ENCODE data around the gene LRRN3.

Gene LRRN3

DNA sequence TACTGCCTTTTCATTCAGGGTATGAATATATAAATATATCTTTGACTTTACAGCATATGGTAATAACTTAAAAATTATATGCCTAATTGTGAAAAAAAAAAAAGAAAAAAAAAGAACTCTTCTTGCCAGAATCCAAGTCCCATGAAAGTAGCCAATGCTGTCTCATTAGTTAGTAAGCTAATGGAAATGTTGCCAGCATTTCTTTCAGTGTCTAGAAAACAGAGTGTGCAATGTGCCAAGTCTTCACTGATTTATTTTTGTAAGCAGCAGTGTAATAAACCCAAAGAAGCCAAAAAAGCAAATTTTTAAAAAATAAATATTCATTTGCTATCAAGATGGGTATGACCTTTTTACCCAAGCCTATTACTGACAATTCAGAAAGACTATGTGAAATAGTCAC lies 31.1 kb upstream of the LRRN3 start:
- H3K9ac ChIP-seq (ENCODE audit: low read length), result no peak overlapping the region
- no peak overlapping the region for H3K4ac ChIP-seq (ENCODE audit: low read depth, low read length)
- no peak overlapping the region for H3K27ac ChIP-seq (ENCODE audit: low read depth, low read length)
- H2BK120ac ChIP-seq (ENCODE audit: low read depth, low read length), result no peak overlapping the region
- H4K5ac ChIP-seq (ENCODE audit: low read length), result no peak overlapping the region
- H3K36me3 ChIP-seq (ENCODE audit: control insufficient read depth, insufficient read depth, low read length), result no peaks in the 10 kb centered on the region
- H3K27me3 ChIP-seq (ENCODE audit: insufficient read depth, low read length, poor library complexity), result no peaks in the 10 kb centered on the region
- H3K79me2 ChIP-seq (ENCODE audit: control insufficient read depth, insufficient read depth, low read length), result no peaks in the 10 kb centered on the region
- H3K79me1 ChIP-seq (ENCODE audit: low read length), result no peaks in the 10 kb centered on the region
- no peak overlapping the region for H2BK5ac ChIP-seq (ENCODE audit: low read length)
- H3K4me1 ChIP-seq (ENCODE audit: control insufficient read depth, low read depth, low read length), result no peaks in the 10 kb centered on the region
- no peak overlapping the region for H2AK5ac ChIP-seq (ENCODE audit: low read length)
- DNase-seq, result no peak
- no peak overlapping the region for H3K4me2 ChIP-seq (ENCODE audit: low read length)
- no peak overlapping the region for H4K8ac ChIP-seq (ENCODE audit: low read depth, low read length)
- no peak overlapping the region for H3K56ac ChIP-seq (ENCODE audit: low read length)
- no peak overlapping the region for H3K4me3 ChIP-seq (ENCODE audit: low read length)
- no peak overlapping the region for H3K23ac ChIP-seq (ENCODE audit: low read length)
- H3K18ac ChIP-seq (ENCODE audit: low read length), result no peak overlapping the region
- H2BK15ac ChIP-seq (replicated peaks; ENCODE audit: low read depth), result no peak overlapping the region

- Histone ChIP-seq H3K23ac (ENCODE audit: low read length) (no peak overlapping the region), H2BK5ac (ENCODE audit: low read length) (no peak overlapping the region), H3K4me1 (ENCODE audit: control insufficient read depth, low read depth, low read length) (no peaks in the 10 kb centered on the region), H2BK15ac (replicated peaks; ENCODE audit: low read depth) (no peak overlapping the region), H3K18ac (ENCODE audit: low read length) (no peak overlapping the region), H3K79me2 (ENCODE audit: control insufficient read depth, insufficient read depth, low read length) (no peaks in the 10 kb centered on the region), H3K4me2 (ENCODE audit: low read length) (no peak overlapping the region), H3K4ac (ENCODE audit: low read depth, low read length) (no peak overlapping the region), H2BK120ac (ENCODE audit: low read depth, low read length) (no peak overlapping the region), H3K9ac (ENCODE audit: low read length) (no peak overlapping the region), H3K4me3 (ENCODE audit: low read length) (no peak overlapping the region), H3K27ac (ENCODE audit: low read depth, low read length) (no peak overlapping the region), H3K27me3 (ENCODE audit: insufficient read depth, low read length, poor library complexity) (no peaks in the 10 kb centered on the region), H2AK5ac (ENCODE audit: low read length) (no peak overlapping the region), H3K56ac (ENCODE audit: low read length) (no peak overlapping the region), H4K8ac (ENCODE audit: low read depth, low read length) (no peak overlapping the region), H4K5ac (ENCODE audit: low read length) (no peak overlapping the region), H3K36me3 (ENCODE audit: control insufficient read depth, insufficient read depth, low read length) (no peaks in the 10 kb centered on the region), H3K79me1 (ENCODE audit: low read length) (no peaks in the 10 kb centered on the region)
- no CpG with 5 or more reads among the region's 1 CpG for WGBS (ENCODE audit: extremely low coverage, insufficient coverage, low lambda C conversion rate)
- DNase-seq, result no peak
These were observed 27.8 kb upstream of the LRRN3 start for GRCh38 chr7:111063166-111063565.

- Histone ChIP-seq H3K79me2 (ENCODE audit: control insufficient read depth, insufficient read depth, low read length) (no peaks in the 10 kb centered on the region), H3K18ac (ENCODE audit: low read length) (no peak overlapping the region), H4K5ac (ENCODE audit: low read length) (no peak overlapping the region), H3K4me2 (ENCODE audit: low read length) (no peak overlapping the region), H2BK120ac (ENCODE audit: low read depth, low read length) (no peak overlapping the region), H3K4ac (ENCODE audit: low read depth, low read length) (no peak overlapping the region), H2AK5ac (ENCODE audit: low read length) (no peak overlapping the region), H3K4me3 (ENCODE audit: low read length) (no peak overlapping the region), H3K56ac (ENCODE audit: low read length) (no peak overlapping the region), H3K4me1 (ENCODE audit: control insufficient read depth, low read depth, low read length) (no peaks in the 10 kb centered on the region), H3K23ac (ENCODE audit: low read length) (no peak overlapping the region), H3K27ac (ENCODE audit: low read depth, low read length) (no peak overlapping the region), H3K9ac (ENCODE audit: low read length) (no peak overlapping the region), H3K36me3 (ENCODE audit: control insufficient read depth, insufficient read depth, low read length) (no peaks in the 10 kb centered on the region), H3K27me3 (ENCODE audit: insufficient read depth, low read length, poor library complexity) (no peaks in the 10 kb centered on the region), H4K8ac (ENCODE audit: low read depth, low read length) (no peak overlapping the region), H2BK15ac (replicated peaks; ENCODE audit: low read depth) (no peak overlapping the region), H3K79me1 (ENCODE audit: low read length) (no peaks in the 10 kb centered on the region), H2BK5ac (ENCODE audit: low read length) (no peak overlapping the region)
- no CpG with 5 or more reads among the region's 4 CpGs for WGBS (ENCODE audit: extremely low coverage, insufficient coverage, low lambda C conversion rate)
- no peak for DNase-seq
These were observed 23.7 kb upstream of the LRRN3 start for GRCh38 chr7:111067251-111067650.

GRCh38 chr7:111067682-111068081 lies 23.2 kb upstream of the LRRN3 start:
- H3K4me3 ChIP-seq (ENCODE audit: low read length), result no peak overlapping the region
- no peak overlapping the region for H2BK15ac ChIP-seq (replicated peaks; ENCODE audit: low read depth)
- no peak overlapping the region for H3K4me2 ChIP-seq (ENCODE audit: low read length)
- no peaks in the 10 kb centered on the region for H3K27me3 ChIP-seq (ENCODE audit: insufficient read depth, low read length, poor library complexity)
- no peaks in the 10 kb centered on the region for H3K79me1 ChIP-seq (ENCODE audit: low read length)
- H2BK5ac ChIP-seq (ENCODE audit: low read length), result no peak overlapping the region
- H2AK5ac ChIP-seq (ENCODE audit: low read length), result no peak overlapping the region
- H4K5ac ChIP-seq (ENCODE audit: low read length), result no peak overlapping the region
- no CpG with 5 or more reads among the region's 2 CpGs for WGBS (ENCODE audit: extremely low coverage, insufficient coverage, low lambda C conversion rate)
- H3K36me3 ChIP-seq (ENCODE audit: control insufficient read depth, insufficient read depth, low read length), result no peaks in the 10 kb centered on the region
- H4K8ac ChIP-seq (ENCODE audit: low read depth, low read length), result no peak overlapping the region
- no peak for DNase-seq
- no peak overlapping the region for H3K23ac ChIP-seq (ENCODE audit: low read length)
- no peak overlapping the region for H3K18ac ChIP-seq (ENCODE audit: low read length)
- no peak overlapping the region for H2BK120ac ChIP-seq (ENCODE audit: low read depth, low read length)
- no peak overlapping the region for H3K4ac ChIP-seq (ENCODE audit: low read depth, low read length)
- no peak overlapping the region for H3K9ac ChIP-seq (ENCODE audit: low read length)
- H3K79me2 ChIP-seq (ENCODE audit: control insufficient read depth, insufficient read depth, low read length), result no peaks in the 10 kb centered on the region
- H3K4me1 ChIP-seq (ENCODE audit: control insufficient read depth, low read depth, low read length), result no peaks in the 10 kb centered on the region
- no peak overlapping the region for H3K56ac ChIP-seq (ENCODE audit: low read length)
- H3K27ac ChIP-seq (ENCODE audit: low read depth, low read length), result no peak overlapping the region

DNA sequence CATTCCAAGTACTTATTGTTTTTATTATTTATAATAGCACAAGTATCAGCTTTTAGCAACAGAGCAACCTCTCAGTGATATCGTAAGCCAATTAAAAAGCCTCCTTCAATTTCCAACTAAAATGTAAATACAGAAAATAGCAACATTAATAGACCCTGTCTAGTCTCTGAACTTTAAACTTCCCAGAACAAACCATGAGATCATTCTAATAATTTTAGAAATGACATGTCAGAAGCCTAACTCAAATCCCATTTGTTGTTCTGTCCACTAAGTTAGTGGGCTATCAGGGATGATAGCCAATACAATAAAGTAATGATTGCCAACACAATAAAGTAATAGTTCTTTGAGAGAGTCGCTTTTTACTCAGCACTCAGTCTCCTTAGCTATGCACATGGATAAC lies 22.3 kb upstream of the LRRN3 start:
- no peak overlapping the region for H3K9ac ChIP-seq (ENCODE audit: low read length)
- H3K27ac ChIP-seq (ENCODE audit: low read depth, low read length), result no peak overlapping the region
- H3K4me3 ChIP-seq (ENCODE audit: low read length), result no peak overlapping the region
- H3K56ac ChIP-seq (ENCODE audit: low read length), result no peak overlapping the region
- no peak overlapping the region for H2BK5ac ChIP-seq (ENCODE audit: low read length)
- no peak overlapping the region for H3K18ac ChIP-seq (ENCODE audit: low read length)
- H4K5ac ChIP-seq (ENCODE audit: low read length), result no peak overlapping the region
- H2BK120ac ChIP-seq (ENCODE audit: low read depth, low read length), result no peak overlapping the region
- DNase-seq, result no peak
- H3K4me1 ChIP-seq (ENCODE audit: control insufficient read depth, low read depth, low read length), result no peaks in the 10 kb centered on the region
- no peaks in the 10 kb centered on the region for H3K36me3 ChIP-seq (ENCODE audit: control insufficient read depth, insufficient read depth, low read length)
- no peak overlapping the region for H2AK5ac ChIP-seq (ENCODE audit: low read length)
- no peaks in the 10 kb centered on the region for H3K79me1 ChIP-seq (ENCODE audit: low read length)
- WGBS (ENCODE audit: extremely low coverage, insufficient coverage, low lambda C conversion rate), result no CpG with 5 or more reads among the region's 2 CpGs
- no peak overlapping the region for H3K4me2 ChIP-seq (ENCODE audit: low read length)
- no peak overlapping the region for H4K8ac ChIP-seq (ENCODE audit: low read depth, low read length)
- no peak overlapping the region for H3K4ac ChIP-seq (ENCODE audit: low read depth, low read length)
- no peaks in the 10 kb centered on the region for H3K79me2 ChIP-seq (ENCODE audit: control insufficient read depth, insufficient read depth, low read length)
- H2BK15ac ChIP-seq (replicated peaks; ENCODE audit: low read depth), result no peak overlapping the region
- no peak overlapping the region for H3K23ac ChIP-seq (ENCODE audit: low read length)
- H3K27me3 ChIP-seq (ENCODE audit: insufficient read depth, low read length, poor library complexity), result no peaks in the 10 kb centered on the region

- H3K4me1 ChIP-seq (ENCODE audit: control insufficient read depth, low read depth, low read length), result no peaks in the 10 kb centered on the region
- no peaks in the 10 kb centered on the region for H3K79me1 ChIP-seq (ENCODE audit: low read length)
- H2BK5ac ChIP-seq (ENCODE audit: low read length), result no peak overlapping the region
- no peak overlapping the region for H3K9ac ChIP-seq (ENCODE audit: low read length)
- H3K4me3 ChIP-seq (ENCODE audit: low read length), result no peak overlapping the region
- H3K23ac ChIP-seq (ENCODE audit: low read length), result no peak overlapping the region
- H3K4ac ChIP-seq (ENCODE audit: low read depth, low read length), result no peak overlapping the region
- H4K5ac ChIP-seq (ENCODE audit: low read length), result no peak overlapping the region
- no peak overlapping the region for H3K27ac ChIP-seq (ENCODE audit: low read depth, low read length)
- H3K36me3 ChIP-seq (ENCODE audit: control insufficient read depth, insufficient read depth, low read length), result no peaks in the 10 kb centered on the region
- no peak overlapping the region for H4K8ac ChIP-seq (ENCODE audit: low read depth, low read length)
- H2BK15ac ChIP-seq (replicated peaks; ENCODE audit: low read depth), result no peak overlapping the region
- no peak for DNase-seq
- no peak overlapping the region for H3K56ac ChIP-seq (ENCODE audit: low read length)
- H3K27me3 ChIP-seq (ENCODE audit: insufficient read depth, low read length, poor library complexity), result no peaks in the 10 kb centered on the region
- no peaks in the 10 kb centered on the region for H3K79me2 ChIP-seq (ENCODE audit: control insufficient read depth, insufficient read depth, low read length)
- no peak overlapping the region for H2AK5ac ChIP-seq (ENCODE audit: low read length)
- no peak overlapping the region for H2BK120ac ChIP-seq (ENCODE audit: low read depth, low read length)
- no peak overlapping the region for H3K18ac ChIP-seq (ENCODE audit: low read length)
- no peak overlapping the region for H3K4me2 ChIP-seq (ENCODE audit: low read length)
These were observed 19.4 kb upstream of the LRRN3 start for GRCh38 chr7:111071556-111071955.

Measured in mesendoderm (in vitro differentiated cells).